GM06990 (cell line): ENCODE results near the gene SYNPO2.

Experiments used
- DNase-seq: peaks from one replicate; pipeline ENCODE4 v3.0.0-alpha.2; 2011; ENCODE audit not compliant: insufficient read length; ENCODE audit errors: extremely low read depth
- H3K27me3 ChIP-seq: replicated peaks from 2 replicates; pipeline ENCODE4 v1.6.0; 2011; ENCODE audit warnings: low read length; ENCODE audit not compliant: control insufficient read depth, insufficient read depth
- H3K36me3 ChIP-seq: 2 replicates; pipeline ENCODE4 v1.5.1; 2011; ENCODE audit warnings: low read length; ENCODE audit not compliant: control insufficient read depth, insufficient read depth
- H3K4me3 ChIP-seq: replicated peaks from 2 replicates; pipeline ENCODE4 v1.5.1; 2011; ENCODE audit warnings: low read depth, mild to moderate bottlenecking, control low read depth, low read length
- TF ChIP-seq, protein P1 (sequence below): IDR thresholded peaks from 2 replicates; pipeline ENCODE4 v1.5.1; 2011; ENCODE audit warnings: low read length, control low read depth, mild to moderate bottlenecking, inconsistent platforms; ENCODE audit not compliant: insufficient read depth, poor library complexity, severe bottlenecking

The SYNPO2 gene

DNA sequence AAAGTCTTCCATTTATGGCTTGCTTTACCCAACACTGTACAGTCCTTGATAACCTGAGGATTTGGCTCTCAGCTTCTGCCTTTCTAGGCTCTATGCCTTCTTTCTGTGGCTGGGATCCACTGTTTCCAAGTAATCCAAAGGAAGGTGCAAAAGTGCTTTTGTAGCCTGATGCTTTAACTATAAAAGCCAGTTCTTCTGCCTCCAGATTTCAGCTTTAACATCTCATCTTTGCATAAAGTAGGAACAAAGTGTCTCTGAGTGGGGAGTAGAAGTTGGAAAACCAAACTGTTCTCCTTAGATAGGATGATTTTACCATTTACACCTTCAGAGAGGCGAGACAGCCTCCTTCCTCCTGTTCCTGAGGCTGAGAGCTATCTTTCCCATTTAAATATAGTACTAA is 41.7 kb upstream of the SYNPO2 start:
- Histone ChIP-seq H3K4me3 (no peak overlapping the region), H3K27me3 (no peaks in the 10 kb centered on the region), H3K36me3 (no peaks in the 10 kb centered on the region)
- DNase-seq: no peak
- TF ChIP-seq, protein P1, sequence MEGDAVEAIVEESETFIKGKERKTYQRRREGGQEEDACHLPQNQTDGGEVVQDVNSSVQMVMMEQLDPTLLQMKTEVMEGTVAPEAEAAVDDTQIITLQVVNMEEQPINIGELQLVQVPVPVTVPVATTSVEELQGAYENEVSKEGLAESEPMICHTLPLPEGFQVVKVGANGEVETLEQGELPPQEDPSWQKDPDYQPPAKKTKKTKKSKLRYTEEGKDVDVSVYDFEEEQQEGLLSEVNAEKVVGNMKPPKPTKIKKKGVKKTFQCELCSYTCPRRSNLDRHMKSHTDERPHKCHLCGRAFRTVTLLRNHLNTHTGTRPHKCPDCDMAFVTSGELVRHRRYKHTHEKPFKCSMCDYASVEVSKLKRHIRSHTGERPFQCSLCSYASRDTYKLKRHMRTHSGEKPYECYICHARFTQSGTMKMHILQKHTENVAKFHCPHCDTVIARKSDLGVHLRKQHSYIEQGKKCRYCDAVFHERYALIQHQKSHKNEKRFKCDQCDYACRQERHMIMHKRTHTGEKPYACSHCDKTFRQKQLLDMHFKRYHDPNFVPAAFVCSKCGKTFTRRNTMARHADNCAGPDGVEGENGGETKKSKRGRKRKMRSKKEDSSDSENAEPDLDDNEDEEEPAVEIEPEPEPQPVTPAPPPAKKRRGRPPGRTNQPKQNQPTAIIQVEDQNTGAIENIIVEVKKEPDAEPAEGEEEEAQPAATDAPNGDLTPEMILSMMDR: no peak

DNA sequence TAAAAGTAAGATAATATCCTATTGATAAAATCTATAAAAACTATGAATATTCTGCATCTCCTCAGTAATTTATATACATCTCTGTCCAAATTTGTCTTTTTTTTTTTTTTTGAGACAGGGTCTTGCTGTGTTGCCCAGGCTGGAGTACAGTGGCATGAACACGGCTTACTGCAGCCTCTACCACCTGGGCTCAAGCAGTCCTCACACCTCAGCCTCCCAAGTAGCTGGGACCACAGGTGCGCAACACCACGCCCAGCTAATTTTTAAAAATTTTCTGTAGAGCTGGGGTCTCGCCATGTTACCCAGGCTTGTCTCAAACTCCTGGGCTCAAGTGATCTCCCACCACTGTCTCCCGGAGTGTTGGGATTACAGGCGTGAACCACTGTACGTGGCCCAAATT is 40.4 kb upstream of the SYNPO2 start:
- Histone ChIP-seq H3K27me3 (no peaks in the 10 kb centered on the region), H3K36me3 (no peaks in the 10 kb centered on the region), H3K4me3 (no peak overlapping the region)
- no peak for DNase-seq
- TF ChIP-seq, protein P1: no peak

GRCh38 chr4:118848901-118849300 is 39.8 kb upstream of the SYNPO2 start:
- no peak for DNase-seq
- no peaks in the 10 kb centered on the region for H3K36me3 ChIP-seq
- TF ChIP-seq, protein P1: no peak
- H3K4me3 ChIP-seq: no peak overlapping the region
- H3K27me3 ChIP-seq: no peaks in the 10 kb centered on the region

DNA sequence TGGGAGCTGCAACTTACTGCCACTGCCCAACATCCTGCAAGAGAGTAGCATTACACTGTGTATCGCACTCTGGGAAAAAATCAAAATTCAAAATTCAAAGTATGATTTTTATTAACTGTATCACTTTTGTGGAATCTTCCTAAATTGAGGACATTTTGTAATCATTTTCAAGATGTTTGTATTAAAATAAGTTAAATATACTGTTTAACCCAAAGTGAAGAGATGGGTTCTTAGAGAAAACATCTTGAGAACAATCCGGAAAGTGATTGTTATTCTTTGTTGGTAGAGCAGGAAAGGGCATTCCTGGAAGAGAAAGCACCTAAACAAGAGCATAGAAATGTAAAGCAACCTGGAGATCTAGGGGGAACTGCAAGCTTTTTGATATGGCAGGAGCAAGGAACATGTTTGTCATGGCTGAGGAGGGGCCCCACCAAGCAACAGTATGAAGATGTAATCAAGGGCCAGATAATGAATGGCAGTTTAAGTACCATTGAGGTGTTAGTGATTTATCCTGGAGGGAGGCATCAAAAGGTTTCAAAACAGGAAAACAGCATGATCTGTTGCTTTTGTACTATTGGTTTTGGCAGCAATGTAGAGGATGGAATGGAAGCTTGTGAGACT is 38.7 kb upstream of the SYNPO2 start:
- TF ChIP-seq, protein P1: no peak

DNA sequence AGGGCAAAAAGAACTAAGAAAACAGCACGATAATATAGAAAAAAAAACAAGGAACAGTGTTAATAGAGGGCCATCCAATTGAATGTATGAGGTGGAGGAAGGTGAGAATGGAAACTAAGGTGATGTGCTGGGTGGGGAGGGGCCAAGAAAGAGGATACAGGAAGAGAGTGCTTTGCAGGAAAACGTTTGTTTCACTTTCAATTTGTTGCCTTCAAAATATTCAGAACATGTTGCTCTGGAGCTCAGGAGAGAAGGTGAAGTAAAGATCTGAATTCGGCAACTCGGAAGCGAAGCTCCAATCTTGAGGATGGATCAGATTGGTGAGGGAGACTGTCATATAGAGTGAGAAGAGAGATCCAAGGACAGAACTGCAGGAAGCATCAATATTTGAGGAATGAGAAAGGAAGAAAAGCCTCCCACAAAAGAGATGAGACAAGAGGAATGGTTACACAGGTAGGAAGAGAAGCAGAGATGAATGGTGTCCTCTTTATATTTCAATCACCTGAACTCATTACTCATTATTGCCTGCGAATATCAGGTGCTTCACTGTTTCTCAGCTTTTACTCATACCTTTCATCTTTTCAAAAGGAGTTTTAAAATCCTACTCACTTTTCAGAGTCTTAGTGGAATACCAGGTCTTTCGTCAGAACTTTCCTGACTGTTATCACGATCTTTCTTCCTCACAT is 38.0 kb upstream of the SYNPO2 start:
- Histone ChIP-seq H3K27me3 (no peaks in the 10 kb centered on the region), H3K36me3 (no peaks in the 10 kb centered on the region), H3K4me3 (peak overlapping the region; percentile 69)
- TF ChIP-seq, protein P1: no peak
- peak; percentile 29 for DNase-seq

More for the DNA sequence above, 38.7 kb upstream of the SYNPO2 start:
- Histone ChIP-seq H3K27me3 (no peaks in the 10 kb centered on the region), H3K36me3 (no peaks in the 10 kb centered on the region), H3K4me3 (peak overlapping the region; percentile 69)
- no peak for DNase-seq
